H1 (cell line): ENCODE measurements around the gene PALM3. TPM values are rescaled to one million over a fixed set of nuclear protein-coding genes. Genes with fewer than 3 reads are reported as not detected.

Source experiments
- CTCF ChIA-PET: fragments of 300-600 bp; sonication (Branson Sonifier 250); formaldehyde crosslinking; loops from one replicate; lab custom pipeline; 2021; ENCODE audit not compliant: partially characterized antibody; lab: Charles Lee
- POLR2A ChIA-PET: fragments of 300-600 bp; sonication (Branson Sonifier 250); formaldehyde crosslinking; loops from one replicate; lab custom pipeline; 2021; ENCODE audit warnings: inconsistent platforms; ENCODE audit not compliant: partially characterized antibody; lab: Charles Lee
- DNase-seq, 2 experiments: peaks; one replicate each; pipeline versions ENCODE4 v3.0.0 to v3.0.0-alpha.2; 2010 to 2022; ENCODE audit warnings: low spot score in 2 of 2, low read depth in 1 of 2, mixed read lengths in 1 of 2
- FAIRE-seq: peaks from 2 replicates; lab custom pipeline; 2011; peaks lifted over from hg19 to GRCh38; lab: Jason Lieb, UNC
- H2AFZ ChIP-seq: 2 replicates; pipeline ENCODE4 v1.8.1; 2012; ENCODE audit warnings: low read length, inconsistent platforms
- H2AK5ac ChIP-seq: 2 replicates; pipeline ENCODE4 v1.6.1; 2013; ENCODE audit warnings: low read depth, low read length
- H2BK120ac ChIP-seq: replicated peaks from 2 replicates; pipeline ENCODE3; 2013; ENCODE audit warnings: low read depth, low read length, inconsistent platforms
- H2BK12ac ChIP-seq: 2 replicates; pipeline ENCODE4 v1.6.1; 2013; ENCODE audit warnings: low read depth, low read length
- H2BK15ac ChIP-seq: 2 replicates; pipeline ENCODE4 v1.6.1; 2013; ENCODE audit warnings: low read length
- H2BK20ac ChIP-seq: 2 replicates; pipeline ENCODE4 v1.6.1; 2013; ENCODE audit warnings: low read length
- H2BK5ac ChIP-seq: 2 replicates; pipeline ENCODE4 v1.6.1; 2013; ENCODE audit warnings: low read depth, low read length
- H3K14ac ChIP-seq: 2 replicates; pipeline ENCODE4 v1.6.1; 2013; ENCODE audit warnings: inconsistent platforms; ENCODE audit not compliant: insufficient read length
- H3K18ac ChIP-seq: 2 replicates; pipeline ENCODE4 v1.6.1; 2013; ENCODE audit warnings: low read length; ENCODE audit errors: extremely low read depth
- H3K23ac ChIP-seq: 2 replicates; pipeline ENCODE4 v1.6.1; 2013; ENCODE audit warnings: inconsistent platforms; ENCODE audit not compliant: insufficient read length
- H3K23me2 ChIP-seq: 2 replicates; pipeline ENCODE4 v1.6.1; 2013; ENCODE audit warnings: low read depth, low read length
- H3K27ac ChIP-seq: 2 replicates; pipeline ENCODE4 v1.6.1; 2011; ENCODE audit warnings: low read depth, low read length, inconsistent platforms
- H3K27me3 ChIP-seq, 4 experiments: replicated peaks in 1 of 4; 1 replicate in 1 of 4; 2 replicates in 3 of 4; pipeline versions ENCODE4 v1.6.1 to v1.8.1; 2011 to 2013; ENCODE audit warnings: low read length in 3 of 4, mild to moderate bottlenecking in 3 of 4, inconsistent platforms in 2 of 4, mixed read lengths in 2 of 4, moderate library complexity in 1 of 4; ENCODE audit not compliant: control insufficient read depth in 3 of 4, insufficient read depth in 3 of 4; ENCODE audit errors: extremely low read depth in 1 of 4
- H3K36me3 ChIP-seq, 4 experiments: 2 replicates each; pipeline versions ENCODE4 v1.6.1 to v1.8.1; 2011 to 2013; ENCODE audit warnings: mild to moderate bottlenecking in 4 of 4, low read length in 3 of 4, moderate library complexity in 2 of 4, control low read depth in 1 of 4, inconsistent platforms in 1 of 4; ENCODE audit not compliant: insufficient read depth in 4 of 4, control insufficient read depth in 2 of 4
- H3K4ac ChIP-seq: replicated peaks from 2 replicates; pipeline ENCODE3; 2013; ENCODE audit warnings: low read length, low read depth, mixed read lengths, inconsistent platforms; ENCODE audit not compliant: insufficient read length
- H3K4me1 ChIP-seq, 4 experiments: replicated peaks in 1 of 4; 1 replicate in 1 of 4; 2 replicates in 3 of 4; pipeline versions ENCODE4 v1.6.1 to v1.8.1; 2011 to 2013; ENCODE audit warnings: low read length in 3 of 4, inconsistent platforms in 2 of 4, mixed read lengths in 1 of 4; ENCODE audit not compliant: insufficient read depth in 4 of 4, control insufficient read depth in 3 of 4
- H3K4me2 ChIP-seq, 2 experiments: 2 replicates each; pipeline versions ENCODE4 v1.6.1 to v1.8.1; 2011 to 2013; ENCODE audit warnings: low read depth in 2 of 2, low read length in 2 of 2, control low read depth in 1 of 2, inconsistent platforms in 1 of 2, mild to moderate bottlenecking in 1 of 2; ENCODE audit not compliant: insufficient read depth in 1 of 2
- H3K4me3 ChIP-seq, 4 experiments: fragments of 200-600, 300-600 bp in 1 of 4; sonication (generic), shearing (Covaris generic), sonication (Bioruptor Twin) in 1 of 4; 2 replicates each; pipeline versions ENCODE4 v1.5.1 to v1.8.1; 2011 to 2016; ENCODE audit warnings: low read length in 4 of 4, low read depth in 3 of 4, control low read depth in 2 of 4, inconsistent platforms in 2 of 4, mild to moderate bottlenecking in 2 of 4, mixed read lengths in 1 of 4, moderate library complexity in 1 of 4; ENCODE audit not compliant: insufficient read depth in 2 of 4; ENCODE audit errors: extremely low read depth in 1 of 4
- H3K56ac ChIP-seq: replicated peaks from 2 replicates; pipeline ENCODE3; 2013; ENCODE audit warnings: low read depth, mild to moderate bottlenecking, mixed read lengths, low read length, inconsistent platforms; ENCODE audit not compliant: insufficient read length
- H3K79me1 ChIP-seq: 2 replicates; pipeline ENCODE4 v1.6.1; 2013; ENCODE audit warnings: low read depth, low read length, control low read depth
- H3K79me2 ChIP-seq, 2 experiments: 2 replicates each; pipeline versions ENCODE4 v1.6.1 to v1.8.1; 2012 to 2013; ENCODE audit warnings: low read length in 2 of 2, mild to moderate bottlenecking in 2 of 2, inconsistent platforms in 1 of 2; ENCODE audit not compliant: insufficient read depth in 2 of 2, control insufficient read depth in 1 of 2
- H3K9ac ChIP-seq, 4 experiments: replicated peaks in 1 of 4; 1 replicate in 1 of 4; 2 replicates in 3 of 4; pipeline versions ENCODE4 v1.6.1 to v1.8.1; 2011 to 2013; ENCODE audit warnings: low read depth in 3 of 4, low read length in 3 of 4, control low read depth in 2 of 4, mild to moderate bottlenecking in 2 of 4, moderate library complexity in 2 of 4, inconsistent platforms in 1 of 4; ENCODE audit errors: extremely low read depth in 1 of 4
- H3K9me3 ChIP-seq, 2 experiments: 2 replicates each; pipeline versions ENCODE4 v1.6.1 to v1.8.1; 2012 to 2013; ENCODE audit warnings: mild to moderate bottlenecking in 2 of 2, moderate library complexity in 2 of 2, control low read depth in 1 of 2, inconsistent platforms in 1 of 2, low read depth in 1 of 2, low read length in 1 of 2, mixed read lengths in 1 of 2; ENCODE audit not compliant: insufficient read depth in 2 of 2
- H4K20me1 ChIP-seq, 2 experiments: replicated peaks in 1 of 2; 2 replicates each; pipeline versions ENCODE3 to v1.8.1; 2011 to 2013; ENCODE audit warnings: inconsistent platforms in 2 of 2, low read length in 2 of 2, mild to moderate bottlenecking in 1 of 2; ENCODE audit not compliant: insufficient read depth in 2 of 2, control insufficient read depth in 1 of 2
- H4K5ac ChIP-seq: 2 replicates; pipeline ENCODE4 v1.6.1; 2013; ENCODE audit warnings: low read length, low read depth, mixed read lengths, inconsistent platforms; ENCODE audit not compliant: insufficient read length
- H4K8ac ChIP-seq: 2 replicates; pipeline ENCODE4 v1.8.0; 2013; ENCODE audit warnings: mild to moderate bottlenecking, moderate library complexity, low read length, inconsistent platforms; ENCODE audit not compliant: insufficient read depth; ENCODE audit errors: extremely low read depth
- H4K91ac ChIP-seq: replicated peaks from 2 replicates; pipeline ENCODE3; 2013; ENCODE audit warnings: low read length, mixed read lengths, inconsistent platforms; ENCODE audit not compliant: insufficient read length
- ASH2L ChIP-seq: fragments of 200-600, 300-600 bp; sonication (generic); IDR thresholded peaks from one replicate; pipeline ENCODE4 v1.7.1; 2017; ENCODE audit warnings: low read length
- CHD2 ChIP-seq: IDR thresholded peaks from 2 replicates; pipeline ENCODE4 v1.6.1; 2012; ENCODE audit warnings: low read length, improper control_type of control experiment
- EGR1 ChIP-seq: IDR thresholded peaks from 2 replicates; pipeline ENCODE4 v1.6.1; 2011; ENCODE audit warnings: low read depth, low read length, borderline replicate concordance
- EP300 ChIP-seq, 2 experiments: IDR thresholded peaks; 1 replicate in 1 of 2; 2 replicates in 1 of 2; pipeline ENCODE4 v1.6.1; 2011 to 2012; ENCODE audit warnings: low read depth in 2 of 2, low read length in 2 of 2, mild to moderate bottlenecking in 2 of 2, borderline replicate concordance in 1 of 2, inconsistent platforms in 1 of 2, moderate library complexity in 1 of 2
- EZH2 ChIP-seq: fragments of 200-600 bp; sonication (generic); IDR thresholded peaks from 2 replicates; pipeline ENCODE4 v1.7.1; 2012; ENCODE audit warnings: low read depth, mild to moderate bottlenecking, moderate library complexity, low read length, inconsistent platforms; ENCODE audit not compliant: severe bottlenecking
- MAX ChIP-seq: IDR thresholded peaks from 2 replicates; pipeline ENCODE4 v1.6.1; 2012; ENCODE audit warnings: inconsistent platforms
- POLR2AphosphoS5 ChIP-seq: IDR thresholded peaks from 2 replicates; pipeline ENCODE4 v1.6.1; 2011; ENCODE audit warnings: low read depth, low read length
- POU5F1 ChIP-seq: IDR thresholded peaks from 2 replicates; pipeline ENCODE4 v1.6.1; 2011; ENCODE audit warnings: low read depth, mild to moderate bottlenecking, low read length, moderate library complexity
- SIRT6 ChIP-seq: IDR thresholded peaks from one replicate; pipeline ENCODE4 v1.7.1; 2012; ENCODE audit warnings: low read length, inconsistent platforms
- SIX5 ChIP-seq: IDR thresholded peaks from 2 replicates; pipeline ENCODE4 v1.6.1; 2011; ENCODE audit warnings: mild to moderate bottlenecking, low read depth, low read length
- SP1 ChIP-seq: IDR thresholded peaks from 2 replicates; pipeline ENCODE4 v1.6.1; 2011; ENCODE audit warnings: low read depth, low read length
- ZNF274 ChIP-seq: IDR thresholded peaks from 2 replicates; pipeline ENCODE4 v1.7.0; 2012; ENCODE audit warnings: low read length, borderline replicate concordance; ENCODE audit errors: extremely low read depth
- WGBS, 2 experiments: shearing (Covaris generic) in 1 of 2; methylation state at CpG; one replicate each; pipeline versions ENCODE4 v1.1.6 to v1.1.7; 2013 to 2015; ENCODE audit warnings: low lambda C conversion rate in 2 of 2, mixed read lengths in 2 of 2, inconsistent platforms in 1 of 2, low coverage in 1 of 2, missing lambda C conversion rate in 1 of 2; ENCODE audit not compliant: insufficient replicate concordance in 2 of 2, insufficient coverage in 1 of 2, insufficient read length in 1 of 2; ENCODE audit errors: extremely low coverage in 1 of 2, missing lambda C conversion rate in 1 of 2; 5-methylcytosine and 5-hydroxymethylcytosine counted together
- polyA plus RNA-seq, 7 experiments: library from polyadenylated mRNA; depleted of rRNA in 3 of 7; stranded (reverse) in 5 of 7; unstranded in 2 of 7; fragments of >200 nt in 5 of 7; fragments of 200-250 nt in 2 of 7; gene quantifications; 1 replicate in 5 of 7; 2 replicates in 1 of 7; 4 replicates in 1 of 7; pipeline versions ENCODE4 v1.2.1 to v1.2.3, GENCODE V29; 2011 to 2013; ENCODE audit warnings: missing spikeins in 2 of 7, mixed read lengths in 2 of 7
- total RNA-seq: library from RNA; stranded (reverse); fragmentation: NEBNext Ultra II Directional; extraction: Animal tissue kit (Norgen Biotek cat#: 25700); gene quantifications from 2 replicates; pipeline ENCODE4 v1.2.1, GENCODE V29; 2021

PALM3 gene
- total and polyA plus RNA-seq, 2 of the 8 experiments (the other 6 are each of a cell fraction or from before 2014, with no cell fraction given) = 5.8 to 31.3 TPM

GRCh38 chr19:14006766-14007562 is 54.9 kb downstream of the PALM3 start:
- Histone ChIP-seq H3K23ac (no peak overlapping the region), H2AK5ac (no peak overlapping the region), H3K14ac (no peak overlapping the region), H3K4ac (peak overlapping the region; percentile 91), H3K27me3 (no peaks in the 10 kb centered on the region), H2BK15ac (peak overlapping the region; percentile 81; the same call in 1 of the 2 replicates), H2BK5ac (peak overlapping the region; percentile 93), H4K8ac (peak overlapping the region; percentile 98), H4K20me1 (no peaks in the 10 kb centered on the region), H2BK20ac (no peak overlapping the region), H3K79me1 (peaks cover 3% of the 10 kb centered on the region), H4K91ac (peak overlapping the region; percentile 95), H3K27ac (peak overlapping the region; percentile 95), H3K18ac (peak overlapping the region; percentile 98), H3K36me3 (no peaks in the 10 kb centered on the region), H3K9ac (peak overlapping the region; percentile 81 to 86 (median 84)), H3K4me1 (peaks cover 0 to 4% (median under 1%) of the 10 kb centered on the region in 4 experiments; a peak in 5 of 7 replicates), H2BK120ac (no peak overlapping the region), H2BK12ac (peak overlapping the region; percentile 64; the same call in 1 of the 2 replicates), H2AFZ (peak overlapping the region; percentile 71), H3K4me2 (peak overlapping the region; percentile 70 to 71), H3K23me2 (peaks cover 5% of the 10 kb centered on the region; the same call in 1 of the 2 replicates), H4K5ac (peak overlapping the region; percentile 91), H3K4me3 (peak overlapping the region; percentile 62 to 81 (median 69)), H3K79me2 (peaks cover 0 to 9% of the 10 kb centered on the region in 2 experiments; a peak in 2 of 4 replicates), H3K56ac (peak overlapping the region; percentile 77), H3K9me3 (no peaks in the 10 kb centered on the region)
- DNase-seq = peak in 1 of 2 experiments; percentile 98
- ChIA-PET CTCF (interaction anchor here (0.6 to 2.5 kb wide), 9 partner anchors 17 to 183 kb away, joined by 3 to 12 read pairs (median 4); partner anchors contain the start of gene IL27RA), POLR2A (interaction anchor here (0.6 to 3.1 kb wide), 26 partner anchors 10 to 855 kb away, joined by 3 to 16 read pairs (median 4); partner anchors contain the start of genes DCAF15, IL27RA and RLN3)
- FAIRE-seq = no peak
- 7% methylated on average over 55 of the region's 56 CpGs; no CpG with 5 or more reads in 1 of the 2 experiments for WGBS, 2 experiments
- TF ChIP-seq POU5F1 = no peak
- TF ChIP-seq SIRT6 = no peak
- TF ChIP-seq ASH2L = peak; percentile 80
- TF ChIP-seq MAX = peak; percentile 49; the same call in 1 of the 2 replicates
- no peak; the same call in 1 of the 2 replicates for TF ChIP-seq POLR2AphosphoS5
- no peak for TF ChIP-seq CHD2
- no peak for TF ChIP-seq ZNF274
- TF ChIP-seq EGR1 = no peak
- no peak for TF ChIP-seq SIX5
- TF ChIP-seq SP1 = no peak
- no peak for TF ChIP-seq EZH2
- TF ChIP-seq EP300 (IDR thresholded peaks at IDR 0.05; ENCODE audit: borderline replicate concordance in 1 of 2, low read depth in 2 of 2, low read length in 2 of 2) = peak in 1 of 2 experiments; percentile 72; a peak in 1 of 3 replicates
